Prostate gland (tissue), 2 donors: ENCODE data around the gene MOGAT1. TPM values are rescaled to one million over a fixed set of nuclear protein-coding genes. Genes with fewer than 3 reads are reported as not detected.

ENCODE experiments used
- DNase-seq: peaks from one replicate; pipeline ENCODE4 v3.0.0-alpha.2; 2019; ENCODE audit warnings: low spot score
- H3K27ac ChIP-seq, 2 donors: fragments of 200-600 bp; sonication (generic); 2 replicates each; pipeline ENCODE4 v1.5.1; 2017 to 2019
- H3K27me3 ChIP-seq: fragments of 200-600 bp; sonication (generic); replicated peaks from 2 replicates; pipeline ENCODE4 v1.5.1; 2019; ENCODE audit not compliant: insufficient read depth
- H3K36me3 ChIP-seq, 2 donors: fragments of 200-600 bp; sonication (generic); 1 replicate in 1 of 2; 2 replicates in 1 of 2; pipeline versions ENCODE4 v1.5.1 to v1.8.1; 2017 to 2019
- H3K4me1 ChIP-seq: fragments of 200-600 bp; sonication (generic); replicated peaks from 2 replicates; pipeline ENCODE4 v1.5.1; 2019
- H3K4me3 ChIP-seq, 2 donors: fragments of 200-600 bp; sonication (generic); 2 replicates each; pipeline ENCODE4 v1.5.1; 2017 to 2019
- H3K9me3 ChIP-seq: fragments of 200-600 bp; sonication (generic); 2 replicates; pipeline ENCODE4 v1.5.1; 2017
- POLR2A ChIP-seq: fragments of 450-650 bp; IDR thresholded peaks from one replicate; pipeline ENCODE4 v1.6.1; 2016; ENCODE audit warnings: antibody characterized with exemption, mild to moderate bottlenecking
- POLR2AphosphoS5 ChIP-seq: sonication (generic); formaldehyde crosslinking; IDR thresholded peaks from one replicate; pipeline ENCODE4 v1.6.1; 2017; ENCODE audit warnings: antibody characterized with exemption
- WGBS: methylation state at CpG from one replicate; pipeline ENCODE4 v1.1.5; 2018; 5-methylcytosine and 5-hydroxymethylcytosine counted together
- intact Hi-C: fragments of 100-400 bp; cut with DNase I; formaldehyde crosslinking; loops from one replicate; pipeline ENCODE4 v1.14.2; 2022
- total RNA-seq, 2 donors: library from RNA; depleted of rRNA; stranded (reverse); fragments of >200 nt; gene quantifications; one replicate each; pipeline ENCODE4 v1.1.0, GENCODE V29; 2016
- TF ChIP-seq, protein P1 (sequence below), 4 experiments: fragments of 200-600 bp in 2 of 4; fragments of 450-650 bp in 2 of 4; sonication (generic) in 2 of 4; IDR thresholded peaks; 1 replicate in 3 of 4; 2 replicates in 1 of 4; pipeline ENCODE4 v1.5.1; 2016 to 2019; ENCODE audit warnings: antibody characterized with exemption in 4 of 4, mild to moderate bottlenecking in 2 of 4, moderate library complexity in 2 of 4

Gene MOGAT1, protein sequence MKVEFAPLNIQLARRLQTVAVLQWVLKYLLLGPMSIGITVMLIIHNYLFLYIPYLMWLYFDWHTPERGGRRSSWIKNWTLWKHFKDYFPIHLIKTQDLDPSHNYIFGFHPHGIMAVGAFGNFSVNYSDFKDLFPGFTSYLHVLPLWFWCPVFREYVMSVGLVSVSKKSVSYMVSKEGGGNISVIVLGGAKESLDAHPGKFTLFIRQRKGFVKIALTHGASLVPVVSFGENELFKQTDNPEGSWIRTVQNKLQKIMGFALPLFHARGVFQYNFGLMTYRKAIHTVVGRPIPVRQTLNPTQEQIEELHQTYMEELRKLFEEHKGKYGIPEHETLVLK
- not detected for total RNA-seq

DNA sequence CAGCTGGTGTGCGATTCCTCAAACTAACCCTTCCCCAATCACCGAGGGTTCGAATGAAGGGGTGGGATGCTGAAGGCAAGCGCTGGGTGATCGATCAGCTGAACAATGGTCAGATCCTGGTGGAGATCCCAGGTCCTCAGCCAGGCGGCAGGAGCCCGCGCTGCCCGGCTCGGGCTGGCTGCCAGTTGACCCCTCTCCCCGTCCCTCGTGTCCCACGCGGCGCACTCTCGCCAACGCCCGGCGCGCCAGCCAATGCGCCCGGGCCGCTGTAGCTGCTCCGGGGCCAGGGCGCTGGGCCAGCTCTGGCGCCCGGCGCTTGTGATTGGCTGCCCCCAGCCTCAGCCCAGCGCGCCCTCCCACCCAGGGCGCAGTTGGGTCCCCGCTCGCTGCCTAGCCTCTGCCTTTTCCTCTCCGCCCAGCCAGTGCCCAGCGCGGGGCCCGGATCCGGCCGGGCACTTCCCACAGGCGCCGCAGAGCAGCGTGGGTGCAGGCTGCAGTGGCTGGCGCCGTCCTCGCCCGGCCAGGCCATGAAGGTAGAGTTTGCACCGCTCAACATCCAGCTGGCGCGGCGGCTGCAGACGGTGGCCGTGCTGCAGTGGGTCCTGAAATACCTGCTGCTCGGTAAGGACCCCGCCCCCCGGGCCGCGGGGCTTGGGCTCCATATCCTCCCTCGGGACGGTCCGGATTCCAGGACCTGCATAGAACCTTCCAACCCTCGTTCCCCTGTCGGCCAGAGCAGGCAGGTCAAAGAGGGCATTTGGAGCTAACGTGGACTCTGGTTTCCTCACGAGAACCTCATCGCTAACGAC is at the start of gene MOGAT1:
TSS of gene MOGAT1 (plus strand) at position 400 of the 809 bp plus-strand sequence. CDS start at position 528, 128 bp downstream.
- TF ChIP-seq POLR2A = no peak
- TF ChIP-seq, protein P1, sequence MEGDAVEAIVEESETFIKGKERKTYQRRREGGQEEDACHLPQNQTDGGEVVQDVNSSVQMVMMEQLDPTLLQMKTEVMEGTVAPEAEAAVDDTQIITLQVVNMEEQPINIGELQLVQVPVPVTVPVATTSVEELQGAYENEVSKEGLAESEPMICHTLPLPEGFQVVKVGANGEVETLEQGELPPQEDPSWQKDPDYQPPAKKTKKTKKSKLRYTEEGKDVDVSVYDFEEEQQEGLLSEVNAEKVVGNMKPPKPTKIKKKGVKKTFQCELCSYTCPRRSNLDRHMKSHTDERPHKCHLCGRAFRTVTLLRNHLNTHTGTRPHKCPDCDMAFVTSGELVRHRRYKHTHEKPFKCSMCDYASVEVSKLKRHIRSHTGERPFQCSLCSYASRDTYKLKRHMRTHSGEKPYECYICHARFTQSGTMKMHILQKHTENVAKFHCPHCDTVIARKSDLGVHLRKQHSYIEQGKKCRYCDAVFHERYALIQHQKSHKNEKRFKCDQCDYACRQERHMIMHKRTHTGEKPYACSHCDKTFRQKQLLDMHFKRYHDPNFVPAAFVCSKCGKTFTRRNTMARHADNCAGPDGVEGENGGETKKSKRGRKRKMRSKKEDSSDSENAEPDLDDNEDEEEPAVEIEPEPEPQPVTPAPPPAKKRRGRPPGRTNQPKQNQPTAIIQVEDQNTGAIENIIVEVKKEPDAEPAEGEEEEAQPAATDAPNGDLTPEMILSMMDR (IDR thresholded peaks at IDR 0.05) = no peak
- TF ChIP-seq POLR2AphosphoS5 = no peak
- Histone ChIP-seq H3K9me3 (no peaks in the 10 kb centered on the region), H3K27me3 (no peaks in the 10 kb centered on the region), H3K27ac (no peak within 1 kb of the TSS), H3K36me3 (no peaks in the 10 kb centered on the region), H3K4me1 (peaks cover 3% of the 10 kb centered on the region), H3K4me3 (peak within 1 kb of the TSS; percentile 27 to 30)
- 3% methylated on average over 56 of the region's 66 CpGs for WGBS
- intact Hi-C loops = no loop called here
- DNase-seq = no peak

DNA sequence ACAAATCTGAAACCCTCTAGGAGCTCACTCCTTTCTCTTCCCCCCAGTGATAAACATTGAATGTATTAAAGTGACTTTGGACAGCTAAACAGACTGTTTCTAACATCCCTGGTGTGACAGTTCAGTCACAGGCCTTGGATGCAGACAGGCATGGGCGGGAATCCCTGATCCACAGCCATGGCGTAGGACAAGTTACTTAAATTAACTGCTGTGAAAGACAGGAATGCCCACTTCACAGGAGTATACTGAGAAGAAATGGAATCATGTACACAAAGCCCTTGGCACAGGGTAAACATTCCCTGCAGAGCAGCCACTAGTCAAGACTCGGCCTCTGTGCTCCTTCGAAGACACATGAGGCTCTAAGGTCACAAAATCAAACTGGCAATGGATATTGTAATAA is 49.6 kb upstream of the MOGAT1 start:
- intact Hi-C loops = no loop called here

DNA sequence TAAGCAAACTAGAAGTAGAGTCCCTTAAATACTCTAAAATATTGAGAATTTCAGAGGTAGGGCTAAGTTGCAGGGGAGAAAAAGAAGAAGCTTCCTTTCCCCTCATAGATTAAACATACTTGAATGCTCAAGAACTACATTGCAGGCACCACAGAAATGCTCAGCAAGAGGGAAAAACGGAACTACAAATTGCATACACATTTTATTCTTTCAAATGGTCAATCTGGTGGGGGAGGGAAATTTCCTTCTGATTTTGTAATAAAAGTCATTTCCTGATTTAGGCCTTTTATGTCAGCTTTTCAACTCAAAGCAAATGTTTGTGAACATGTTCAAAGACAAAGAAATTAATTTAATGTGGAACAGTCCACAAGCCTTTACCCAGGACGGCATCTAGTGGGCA is 48.5 kb upstream of the MOGAT1 start:
- H3K4me3 ChIP-seq = no peak overlapping the region
- intact Hi-C loops = no loop called here
- WGBS = 65% methylated on average over 2 of the region's 2 CpGs
- no peaks in the 10 kb centered on the region for H3K27me3 ChIP-seq
- no peaks in the 10 kb centered on the region for H3K4me1 ChIP-seq
- H3K9me3 ChIP-seq = no peaks in the 10 kb centered on the region
- DNase-seq = no peak
- H3K36me3 ChIP-seq = no peaks in the 10 kb centered on the region
- TF ChIP-seq, protein P1 (IDR thresholded peaks at IDR 0.05) = no peak
- no peak for TF ChIP-seq POLR2A
- TF ChIP-seq POLR2AphosphoS5 = no peak
- no peak overlapping the region for H3K27ac ChIP-seq

More for the DNA sequence above, 49.6 kb upstream of the MOGAT1 start:
- Histone ChIP-seq H3K27me3 (no peaks in the 10 kb centered on the region), H3K27ac (no peak overlapping the region), H3K36me3 (no peaks in the 10 kb centered on the region), H3K4me1 (no peaks in the 10 kb centered on the region), H3K4me3 (no peak overlapping the region), H3K9me3 (no peaks in the 10 kb centered on the region)
- 80% methylated on average over 4 of the region's 4 CpGs for WGBS
- DNase-seq = no peak
- TF ChIP-seq POLR2AphosphoS5 (no peak), POLR2A (no peak)
- TF ChIP-seq, protein P1 (IDR thresholded peaks at IDR 0.05) = no peak

DNA sequence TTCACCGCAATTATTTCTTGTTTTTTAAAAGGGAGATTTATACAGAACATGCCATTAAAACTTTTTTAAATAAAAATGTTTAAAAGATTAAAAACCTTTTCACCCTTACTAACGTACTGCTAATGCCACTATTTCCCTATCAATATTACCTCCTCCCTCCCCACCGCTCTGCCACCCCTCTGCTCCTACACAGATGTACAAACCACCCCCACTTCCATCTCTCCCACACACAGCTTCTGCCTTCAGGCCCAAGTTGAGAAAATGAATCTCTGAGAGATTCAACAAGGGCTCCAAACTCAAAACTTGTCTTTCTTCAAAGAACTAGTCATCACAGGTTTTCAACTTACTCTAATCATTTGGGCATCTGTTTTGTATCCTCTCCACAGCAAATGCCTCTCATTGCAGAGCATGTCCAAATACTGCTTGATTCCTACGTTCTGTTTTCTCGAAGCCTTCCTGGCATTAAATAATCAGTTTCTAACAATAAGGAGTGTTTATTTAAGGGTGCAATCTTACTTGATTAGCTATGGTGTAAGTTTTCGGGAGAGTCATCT is 47.6 kb upstream of the MOGAT1 start:
- H3K4me3 ChIP-seq = no peak overlapping the region
- TF ChIP-seq POLR2AphosphoS5 (no peak), POLR2A (no peak)
- TF ChIP-seq, protein P1 (IDR thresholded peaks at IDR 0.05) = no peak
- DNase-seq = no peak
- intact Hi-C loops = no loop called here
- no peaks in the 10 kb centered on the region for H3K36me3 ChIP-seq
- 84% methylated on average over 6 of the region's 6 CpGs for WGBS
- H3K27me3 ChIP-seq = no peaks in the 10 kb centered on the region
- H3K4me1 ChIP-seq = no peaks in the 10 kb centered on the region
- H3K9me3 ChIP-seq = no peaks in the 10 kb centered on the region
- no peak overlapping the region for H3K27ac ChIP-seq
